ENCODE data around the gene EN1. TPM values are rescaled to one million over a fixed set of nuclear protein-coding genes. Genes with fewer than 3 reads are reported as not detected.

Gene EN1
- not detected in 2 replicates for total RNA-seq

GRCh38 chr2:118846953-118847761 is at the start of gene EN1:
EN1 (minus strand) TSS chr2:118847648; CDS start chr2:118847167, 481 bp downstream.

Other genes with a start within 250 kb of the EN1 start
- not detected in 2 replicates for gene MARCO, start 94.5 kb upstream of the EN1 start, total RNA-seq

Data from thoracic aorta endothelial cell (primary cell).